DOHH2 (cell line): ENCODE data around the gene GPC4.
A peak's percentile ranks its signal among the peaks of the same experiment; 100 is the strongest.

Experiments used
- H3F3A ChIP-seq: fragments of 200-600 bp; sonication (generic), shearing (Covaris generic); 2 replicates; pipeline ENCODE4 v1.6.0; 2016; ENCODE audit warnings: antibody characterized with exemption, mild to moderate bottlenecking; ENCODE audit not compliant: control insufficient read depth, insufficient read depth
- H3K27ac ChIP-seq: fragments of 200-600 bp; sonication (generic); 2 replicates; pipeline ENCODE4 v1.5.1; 2014; ENCODE audit warnings: low read depth, mild to moderate bottlenecking, low read length, moderate library complexity
- H3K27me3 ChIP-seq: fragments of 200-600 bp; sonication (generic); 2 replicates; pipeline ENCODE4 v1.6.1; 2014; ENCODE audit warnings: mild to moderate bottlenecking, low read length, mixed read lengths; ENCODE audit not compliant: control insufficient read depth
- H3K36me3 ChIP-seq: fragments of 200-600 bp; sonication (generic); 2 replicates; pipeline ENCODE4 v1.6.1; 2014; ENCODE audit warnings: mild to moderate bottlenecking, low read length, moderate library complexity, mixed read lengths; ENCODE audit not compliant: control insufficient read depth
- H3K4me1 ChIP-seq: fragments of 200-600 bp; sonication (generic); 2 replicates; pipeline ENCODE4 v1.6.1; 2014; ENCODE audit warnings: mild to moderate bottlenecking, low read length, mixed read lengths; ENCODE audit not compliant: control insufficient read depth
- H3K4me2 ChIP-seq: fragments of 200-600 bp; sonication (generic); 2 replicates; pipeline ENCODE4 v1.6.0; 2014; ENCODE audit warnings: mild to moderate bottlenecking, low read length, moderate library complexity
- H3K4me3 ChIP-seq: fragments of 200-600 bp; sonication (generic); 2 replicates; pipeline ENCODE4 v1.5.1; 2014; ENCODE audit warnings: mild to moderate bottlenecking, low read length, mixed read lengths
- H3K79me2 ChIP-seq: fragments of 200-600 bp; sonication (generic); 2 replicates; pipeline ENCODE4 v1.6.1; 2014; ENCODE audit warnings: mild to moderate bottlenecking, low read length, mixed read lengths; ENCODE audit not compliant: control insufficient read depth
- H3K9me2 ChIP-seq: fragments of 200-600 bp; sonication (generic); replicated peaks from 2 replicates; pipeline ENCODE4 v1.6.1; 2014; ENCODE audit warnings: mild to moderate bottlenecking, low read length, mixed read lengths; ENCODE audit not compliant: control insufficient read depth
- H3K9me3 ChIP-seq: fragments of 200-600 bp; sonication (generic); 2 replicates; pipeline ENCODE4 v1.6.1; 2014; ENCODE audit warnings: antibody characterized with exemption, low read length, mixed read lengths; ENCODE audit not compliant: control insufficient read depth, insufficient read depth
- H4K20me1 ChIP-seq: fragments of 200-600 bp; sonication (generic); 2 replicates; pipeline ENCODE4 v1.6.0; 2014; ENCODE audit warnings: low read depth, mild to moderate bottlenecking, antibody characterized with exemption, low read length, moderate library complexity; ENCODE audit not compliant: control insufficient read depth, insufficient read depth
- EZH2phosphoT487 ChIP-seq: fragments of 200-600 bp; sonication (generic); IDR thresholded peaks from 2 replicates; pipeline ENCODE4 v1.6.1; 2017; ENCODE audit warnings: borderline replicate concordance, mild to moderate bottlenecking, antibody characterized with exemption, low read length, moderate library complexity, mixed read lengths
- TF ChIP-seq, protein P1 (sequence below): fragments of 200-600 bp; sonication (generic); IDR thresholded peaks from one replicate; pipeline ENCODE4 v1.5.1; 2014; ENCODE audit warnings: antibody characterized with exemption, mild to moderate bottlenecking, low read depth, low read length; ENCODE audit not compliant: poor library complexity, severe bottlenecking

GPC4 gene

DNA sequence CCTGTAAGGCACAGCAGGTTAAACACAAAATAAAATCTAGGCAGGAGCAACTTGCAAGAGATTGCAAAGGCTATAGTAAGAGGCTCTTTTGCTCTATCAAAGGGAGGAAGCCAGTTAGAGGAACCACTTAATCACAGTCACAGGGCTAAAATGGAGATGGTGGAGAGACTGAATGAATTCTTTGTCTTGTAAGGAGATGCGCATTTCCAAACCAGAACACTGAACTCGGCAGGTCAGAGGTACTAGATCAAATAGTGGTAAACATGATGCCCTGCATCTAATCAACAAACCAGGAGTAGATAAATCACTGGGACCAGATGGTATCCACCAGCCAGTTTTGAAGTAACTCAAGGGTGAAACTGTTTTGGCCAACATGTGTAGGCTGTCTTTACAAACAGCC lies 55.8 kb downstream of the GPC4 start:
- no peak overlapping the region for H3K27ac ChIP-seq

DNA sequence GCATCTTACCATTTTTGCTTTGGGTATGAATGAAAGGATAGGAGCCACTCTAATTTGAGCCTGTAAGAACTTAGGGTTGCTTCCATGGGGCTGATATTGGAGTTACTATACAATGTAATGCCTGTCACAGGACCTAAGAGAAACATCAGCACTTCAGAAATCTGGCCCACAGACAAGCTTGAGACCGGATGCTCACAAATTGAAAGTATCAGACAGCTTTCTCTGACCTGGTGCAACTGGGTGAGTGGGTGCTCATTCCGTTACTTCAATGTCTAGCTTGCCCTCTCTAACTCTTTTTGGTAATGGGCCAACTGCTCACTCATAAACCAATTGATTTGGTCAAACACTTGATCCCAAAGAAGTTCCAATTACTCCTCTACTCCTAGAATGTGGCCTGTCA lies 62.1 kb downstream of the GPC4 start:
- H3K79me2 ChIP-seq: no peaks in the 10 kb centered on the region
- H3K4me2 ChIP-seq: no peak overlapping the region
- no peak overlapping the region for H3K27ac ChIP-seq
- H4K20me1 ChIP-seq: no peaks in the 10 kb centered on the region
- H3K9me2 ChIP-seq: no peaks in the 10 kb centered on the region
- TF ChIP-seq, protein P1, sequence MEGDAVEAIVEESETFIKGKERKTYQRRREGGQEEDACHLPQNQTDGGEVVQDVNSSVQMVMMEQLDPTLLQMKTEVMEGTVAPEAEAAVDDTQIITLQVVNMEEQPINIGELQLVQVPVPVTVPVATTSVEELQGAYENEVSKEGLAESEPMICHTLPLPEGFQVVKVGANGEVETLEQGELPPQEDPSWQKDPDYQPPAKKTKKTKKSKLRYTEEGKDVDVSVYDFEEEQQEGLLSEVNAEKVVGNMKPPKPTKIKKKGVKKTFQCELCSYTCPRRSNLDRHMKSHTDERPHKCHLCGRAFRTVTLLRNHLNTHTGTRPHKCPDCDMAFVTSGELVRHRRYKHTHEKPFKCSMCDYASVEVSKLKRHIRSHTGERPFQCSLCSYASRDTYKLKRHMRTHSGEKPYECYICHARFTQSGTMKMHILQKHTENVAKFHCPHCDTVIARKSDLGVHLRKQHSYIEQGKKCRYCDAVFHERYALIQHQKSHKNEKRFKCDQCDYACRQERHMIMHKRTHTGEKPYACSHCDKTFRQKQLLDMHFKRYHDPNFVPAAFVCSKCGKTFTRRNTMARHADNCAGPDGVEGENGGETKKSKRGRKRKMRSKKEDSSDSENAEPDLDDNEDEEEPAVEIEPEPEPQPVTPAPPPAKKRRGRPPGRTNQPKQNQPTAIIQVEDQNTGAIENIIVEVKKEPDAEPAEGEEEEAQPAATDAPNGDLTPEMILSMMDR: no peak
- TF ChIP-seq EZH2phosphoT487: no peak
- H3K27me3 ChIP-seq: no peaks in the 10 kb centered on the region
- H3K4me3 ChIP-seq: no peak overlapping the region
- H3K36me3 ChIP-seq: no peaks in the 10 kb centered on the region
- H3F3A ChIP-seq: no peaks in the 10 kb centered on the region
- peaks cover 17% of the 10 kb centered on the region for H3K4me1 ChIP-seq
- no peaks in the 10 kb centered on the region for H3K9me3 ChIP-seq

More for the DNA sequence above, 55.8 kb downstream of the GPC4 start:
- no peaks in the 10 kb centered on the region for H3K9me2 ChIP-seq
- H4K20me1 ChIP-seq: no peaks in the 10 kb centered on the region
- H3K4me3 ChIP-seq: no peak overlapping the region
- no peaks in the 10 kb centered on the region for H3F3A ChIP-seq
- TF ChIP-seq, protein P1: no peak
- TF ChIP-seq EZH2phosphoT487: no peak
- H3K4me1 ChIP-seq: peaks cover 9% of the 10 kb centered on the region
- H3K27me3 ChIP-seq: no peaks in the 10 kb centered on the region
- no peaks in the 10 kb centered on the region for H3K36me3 ChIP-seq
- H3K9me3 ChIP-seq: no peaks in the 10 kb centered on the region
- no peak overlapping the region for H3K4me2 ChIP-seq
- peaks cover 3% of the 10 kb centered on the region; the same call in 1 of the 2 replicates for H3K79me2 ChIP-seq

DNA sequence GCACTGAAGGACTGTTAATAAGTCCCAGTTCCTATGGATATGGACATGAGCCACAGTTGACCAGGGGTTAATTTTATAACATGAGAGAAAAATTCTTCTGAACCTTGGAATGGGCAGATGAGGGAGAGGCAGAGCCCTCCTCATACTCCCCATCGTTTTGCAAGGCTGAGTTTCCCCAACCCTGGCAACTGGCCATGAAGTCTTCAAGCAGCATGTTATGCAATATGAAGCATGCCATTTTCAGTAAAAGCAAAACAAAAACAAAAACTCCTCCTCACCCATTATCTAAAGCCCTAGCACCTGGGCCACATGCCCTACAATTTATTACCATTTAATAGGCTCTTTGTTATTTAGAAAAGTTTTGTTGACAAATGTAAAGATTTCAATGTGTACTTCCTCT lies 64.5 kb downstream of the GPC4 start:
- Histone ChIP-seq H4K20me1 (no peaks in the 10 kb centered on the region), H3F3A (no peaks in the 10 kb centered on the region), H3K27ac (no peak overlapping the region), H3K27me3 (no peaks in the 10 kb centered on the region), H3K9me2 (no peaks in the 10 kb centered on the region), H3K4me2 (peak overlapping the region; percentile 26; the same call in 1 of the 2 replicates), H3K4me1 (peaks cover 25% of the 10 kb centered on the region), H3K79me2 (no peaks in the 10 kb centered on the region), H3K9me3 (no peaks in the 10 kb centered on the region), H3K4me3 (no peak overlapping the region), H3K36me3 (no peaks in the 10 kb centered on the region)
- TF ChIP-seq, protein P1: no peak
- no peak for TF ChIP-seq EZH2phosphoT487
